Activated naive CD8-positive, alpha-beta T cell treated with anti-CD3 and anti-CD28 coated beads, Interleukin-2, amount 10 ng/mL, durations not matched to agents 7 days and 5 days (primary cell): Measurements from ENCODE around the gene ARHGAP6. TPM values are rescaled to one million over a fixed set of nuclear protein-coding genes. Genes with fewer than 3 reads are reported as not detected.

Experiments used
- ATAC-seq: fragments of 150-1000 bp; cut with Tn5 transposase; one replicate; pipeline ENCODE4 v1.10.0; 2021; ENCODE audit warnings: low read depth, moderate library complexity
- POLR2A ChIA-PET: fragments of 350-600 bp; sonication (Branson Sonifier 250); formaldehyde crosslinking; loops from one replicate; lab custom pipeline; 2021; ENCODE audit warnings: antibody characterized with exemption; lab: Charles Lee
- DNase-seq: peaks from one replicate; pipeline ENCODE4 v3.0.0; 2021
- H3K27ac Mint-ChIP-seq: one replicate; pipeline ENCODE4 v1.8.0; 2022; ENCODE audit warnings: mild to moderate bottlenecking, mixed read lengths
- H3K27me3 Mint-ChIP-seq: one replicate; pipeline ENCODE4 v1.8.0; 2022; ENCODE audit warnings: mild to moderate bottlenecking, moderate library complexity, mixed read lengths
- H3K36me3 Mint-ChIP-seq: one replicate; pipeline ENCODE4 v1.8.0; 2021; ENCODE audit warnings: mild to moderate bottlenecking, mixed read lengths
- H3K4me1 Mint-ChIP-seq: one replicate; pipeline ENCODE4 v1.8.0; 2021; ENCODE audit warnings: mixed read lengths
- H3K4me3 Mint-ChIP-seq: one replicate; pipeline ENCODE4 v1.8.0; 2022; ENCODE audit warnings: mild to moderate bottlenecking, moderate library complexity, mixed read lengths
- H3K9me3 Mint-ChIP-seq: one replicate; pipeline ENCODE4 v1.8.0; 2021; ENCODE audit warnings: mixed read lengths
- total RNA-seq, 2 experiments: library from RNA; stranded (reverse); gene quantifications; one replicate each; pipeline ENCODE4 v1.2.3, GENCODE V29; 2021

The ARHGAP6 gene
- total RNA-seq, 2 experiments from 2014 or later = not detected

DNA sequence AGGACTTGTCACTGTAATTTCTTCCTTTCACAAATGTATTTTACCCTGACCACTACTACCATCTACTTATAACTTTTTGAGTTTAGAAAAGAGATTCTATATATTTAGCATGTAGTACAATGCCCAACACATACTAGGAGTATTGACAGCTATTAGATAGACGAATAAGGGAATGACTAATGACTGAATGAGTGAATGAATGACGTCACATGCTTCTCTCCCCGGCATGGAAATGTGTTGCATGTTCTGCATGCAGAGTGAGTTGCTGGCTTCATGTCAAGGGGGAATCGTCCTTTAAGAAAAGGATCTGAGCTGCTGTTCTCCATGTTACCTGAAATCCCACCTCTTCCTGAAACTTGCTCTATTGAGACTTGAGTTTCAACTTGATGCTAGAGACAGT is 459.9 kb downstream of the ARHGAP6 start:
- Mint-ChIP-seq H3K27ac (no peak overlapping the region), H3K4me3 (no peak overlapping the region), H3K36me3 (no peaks in the 10 kb centered on the region), H3K27me3 (no peaks in the 10 kb centered on the region), H3K9me3 (no peaks in the 10 kb centered on the region), H3K4me1 (no peaks in the 10 kb centered on the region)
- POLR2A ChIA-PET = no interaction called here
- ATAC-seq = no peak
- no peak for DNase-seq

DNA sequence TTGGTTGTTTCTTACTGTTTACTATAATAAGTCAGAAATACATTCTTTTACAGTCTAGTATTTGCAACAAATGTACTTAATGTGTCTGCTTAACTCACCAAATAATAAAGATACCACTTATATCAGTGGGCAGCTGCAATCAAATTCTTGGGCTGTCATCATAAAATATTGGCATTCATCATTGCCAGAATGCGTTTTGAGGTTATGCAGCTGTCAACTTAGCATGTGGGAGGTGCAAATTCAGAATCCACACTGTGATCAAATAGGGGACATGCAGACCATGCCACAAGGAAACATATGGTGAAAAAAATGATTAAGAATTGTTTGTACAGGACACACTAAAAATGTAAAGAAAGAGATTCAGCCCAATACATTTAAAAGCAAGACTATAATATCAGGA is 468.0 kb downstream of the ARHGAP6 start:
- ATAC-seq (no peak), DNase-seq (no peak)
- Mint-ChIP-seq H3K27me3 (no peaks in the 10 kb centered on the region), H3K4me3 (no peak overlapping the region), H3K27ac (no peak overlapping the region), H3K36me3 (no peaks in the 10 kb centered on the region), H3K9me3 (no peaks in the 10 kb centered on the region), H3K4me1 (no peaks in the 10 kb centered on the region)
- POLR2A ChIA-PET = no interaction called here

DNA sequence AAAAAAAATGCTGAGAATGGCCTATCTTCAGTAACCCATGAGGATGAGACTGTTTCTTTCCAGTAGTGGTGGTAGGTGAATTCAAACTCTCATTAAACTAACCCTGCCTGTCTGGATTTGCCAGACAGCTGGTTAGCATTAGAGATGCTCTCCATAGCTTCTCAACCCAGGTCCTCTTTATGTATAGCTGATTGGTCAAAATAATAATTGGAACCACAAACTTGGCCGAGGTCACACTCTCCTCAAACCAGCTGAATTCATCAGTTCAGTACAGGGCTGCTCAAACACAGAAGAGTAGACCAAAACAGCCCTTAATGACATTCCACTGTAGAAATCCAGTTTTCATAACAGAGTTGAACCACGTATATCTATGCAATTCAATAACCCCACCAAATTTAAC is 469.2 kb downstream of the ARHGAP6 start:
- no peaks in the 10 kb centered on the region for H3K9me3 Mint-ChIP-seq
- DNase-seq (no peak), ATAC-seq (no peak)
- no peaks in the 10 kb centered on the region for H3K36me3 Mint-ChIP-seq
- H3K27me3 Mint-ChIP-seq = no peaks in the 10 kb centered on the region
- no peak overlapping the region for H3K4me3 Mint-ChIP-seq
- H3K27ac Mint-ChIP-seq = no peak overlapping the region
- H3K4me1 Mint-ChIP-seq = no peaks in the 10 kb centered on the region
- POLR2A ChIA-PET = no interaction called here

DNA sequence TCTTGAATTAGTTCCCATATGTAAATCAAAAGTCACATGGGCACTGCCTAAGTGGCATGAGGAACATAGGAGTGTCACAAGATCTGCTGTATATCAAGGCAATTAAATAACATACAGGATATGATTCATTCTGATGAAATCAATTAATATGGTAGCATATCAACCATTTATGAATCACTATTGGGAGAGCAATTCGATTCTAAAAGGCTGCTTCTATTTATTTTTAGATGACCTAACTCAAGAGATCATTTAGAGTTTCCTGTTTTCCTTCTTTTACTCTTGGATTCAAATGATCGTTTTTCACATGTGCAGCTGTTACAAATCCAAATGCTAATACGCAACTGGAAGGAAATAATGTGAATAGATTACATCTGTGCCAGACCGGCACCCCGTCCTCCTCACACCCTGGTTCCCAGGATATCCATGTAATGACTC is 472.7 kb downstream of the ARHGAP6 start:
- no peak for ATAC-seq
- DNase-seq = no peak
- no peak overlapping the region for H3K4me3 Mint-ChIP-seq
- H3K4me1 Mint-ChIP-seq = no peaks in the 10 kb centered on the region
- no peaks in the 10 kb centered on the region for H3K36me3 Mint-ChIP-seq
- H3K27me3 Mint-ChIP-seq = no peaks in the 10 kb centered on the region
- H3K27ac Mint-ChIP-seq = no peak overlapping the region
- H3K9me3 Mint-ChIP-seq = no peaks in the 10 kb centered on the region
- POLR2A ChIA-PET = no interaction called here

DNA sequence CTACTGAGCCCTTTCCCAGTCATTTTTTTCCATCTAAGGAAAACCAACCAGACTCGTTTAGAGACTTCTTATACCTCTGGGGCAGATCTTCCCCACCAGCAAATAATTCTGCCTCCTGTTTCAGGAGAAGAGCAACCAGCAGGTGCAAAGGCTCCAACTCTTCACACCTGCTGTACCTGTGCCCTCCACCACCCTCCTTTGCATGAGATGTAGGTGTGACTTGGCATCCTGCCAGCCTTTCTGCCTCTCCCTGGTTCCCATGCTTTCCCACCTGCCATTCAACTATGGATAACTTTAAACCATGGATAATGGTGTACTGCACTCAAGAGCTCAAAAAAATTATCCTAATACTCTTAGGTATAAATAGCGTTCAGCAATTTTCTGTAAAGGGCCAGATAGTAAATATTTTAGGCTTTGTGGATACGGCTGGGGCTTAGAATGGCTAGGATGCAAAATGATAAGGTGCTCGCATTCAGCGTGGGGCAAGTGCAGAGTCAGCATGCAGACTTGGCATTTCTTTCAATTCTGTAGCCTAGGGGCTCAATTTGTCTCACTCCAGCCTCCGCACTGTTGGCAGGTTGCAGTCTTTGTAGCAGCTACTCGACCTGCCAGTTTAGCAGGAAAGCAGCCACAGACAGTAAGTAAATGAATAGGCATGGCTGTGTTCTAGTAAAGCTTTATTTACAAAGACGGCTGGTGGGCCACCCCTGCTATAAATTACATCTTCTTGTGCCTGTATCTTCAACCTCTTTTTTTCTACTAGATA is 474.8 kb downstream of the ARHGAP6 start:
- H3K4me1 Mint-ChIP-seq = no peaks in the 10 kb centered on the region
- DNase-seq (no peak), ATAC-seq (no peak)
- no peaks in the 10 kb centered on the region for H3K27me3 Mint-ChIP-seq
- no peak overlapping the region for H3K4me3 Mint-ChIP-seq
- no peak overlapping the region for H3K27ac Mint-ChIP-seq
- no peaks in the 10 kb centered on the region for H3K9me3 Mint-ChIP-seq
- H3K36me3 Mint-ChIP-seq = no peaks in the 10 kb centered on the region
- POLR2A ChIA-PET = no interaction called here

DNA sequence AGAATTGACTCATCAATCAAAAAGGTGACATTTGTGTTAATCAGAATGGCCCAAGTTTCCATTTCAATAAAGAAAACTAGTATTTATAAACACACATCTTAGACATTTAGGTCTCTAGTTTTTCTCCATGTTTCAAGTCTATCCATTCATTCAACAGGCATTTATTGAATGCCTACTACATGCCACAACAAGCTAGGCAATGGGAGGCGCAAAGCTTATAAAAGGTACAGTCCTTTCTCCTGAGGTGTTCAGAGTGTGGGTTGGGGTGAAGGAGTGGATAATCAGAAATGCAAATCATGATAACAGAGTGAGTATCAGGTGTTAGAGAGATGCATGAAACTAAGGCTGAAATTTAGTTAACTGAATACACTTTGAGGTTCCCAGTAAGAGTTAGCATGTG is 476.6 kb downstream of the ARHGAP6 start:
- ATAC-seq (no peak), DNase-seq (no peak)
- Mint-ChIP-seq H3K9me3 (no peaks in the 10 kb centered on the region), H3K27me3 (no peaks in the 10 kb centered on the region), H3K36me3 (no peaks in the 10 kb centered on the region), H3K4me1 (no peaks in the 10 kb centered on the region), H3K27ac (no peak overlapping the region), H3K4me3 (no peak overlapping the region)
- POLR2A ChIA-PET = no interaction called here

DNA sequence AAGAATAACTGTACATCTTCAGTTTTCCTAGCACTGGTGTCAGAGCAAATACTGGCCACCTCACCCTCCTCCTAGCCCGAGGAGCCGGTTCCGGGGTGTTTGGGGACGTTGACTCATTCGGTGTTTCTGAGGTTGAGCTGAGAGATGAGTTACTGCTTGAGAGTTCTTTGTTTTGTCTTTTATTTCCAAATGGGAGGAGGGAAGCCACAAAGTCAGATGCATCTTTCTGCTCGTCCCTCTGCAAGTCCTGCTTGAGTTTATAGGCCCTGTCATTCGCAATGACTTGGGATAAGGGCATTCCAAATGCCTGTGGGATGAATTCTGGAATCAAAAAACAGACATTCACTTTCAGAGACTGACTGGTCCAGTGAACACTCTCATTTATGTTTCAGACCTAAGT is 477.1 kb downstream of the ARHGAP6 start:
- ATAC-seq = no peak
- DNase-seq = no peak
- Mint-ChIP-seq H3K27me3 (no peaks in the 10 kb centered on the region), H3K27ac (no peak overlapping the region), H3K9me3 (no peaks in the 10 kb centered on the region), H3K4me3 (no peak overlapping the region), H3K4me1 (no peaks in the 10 kb centered on the region), H3K36me3 (no peaks in the 10 kb centered on the region)
- POLR2A ChIA-PET = no interaction called here

DNA sequence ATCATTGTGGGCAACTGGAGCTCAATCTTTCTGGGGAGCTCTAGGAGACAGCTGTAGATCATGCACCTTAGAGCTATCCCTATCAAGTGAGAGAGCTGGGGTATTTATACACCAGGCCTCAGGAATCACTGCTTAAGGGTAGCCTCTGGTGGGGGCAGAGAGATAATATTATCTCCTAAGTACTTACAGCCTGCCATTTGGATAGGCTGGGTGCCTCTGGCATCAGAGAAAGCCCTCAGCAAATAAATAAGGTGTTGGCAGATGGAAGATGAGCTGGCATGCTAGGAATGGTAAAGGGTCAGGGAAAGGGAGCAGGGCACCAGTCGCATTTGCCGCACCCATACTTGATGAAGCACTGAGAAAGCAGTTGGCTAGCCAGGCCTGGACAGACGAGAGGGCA is 478.7 kb downstream of the ARHGAP6 start:
- H3K4me3 Mint-ChIP-seq = no peak overlapping the region
- H3K9me3 Mint-ChIP-seq = no peaks in the 10 kb centered on the region
- H3K4me1 Mint-ChIP-seq = no peaks in the 10 kb centered on the region
- DNase-seq (no peak), ATAC-seq (no peak)
- H3K27me3 Mint-ChIP-seq = no peaks in the 10 kb centered on the region
- POLR2A ChIA-PET = no interaction called here
- no peak overlapping the region for H3K27ac Mint-ChIP-seq
- no peaks in the 10 kb centered on the region for H3K36me3 Mint-ChIP-seq

DNA sequence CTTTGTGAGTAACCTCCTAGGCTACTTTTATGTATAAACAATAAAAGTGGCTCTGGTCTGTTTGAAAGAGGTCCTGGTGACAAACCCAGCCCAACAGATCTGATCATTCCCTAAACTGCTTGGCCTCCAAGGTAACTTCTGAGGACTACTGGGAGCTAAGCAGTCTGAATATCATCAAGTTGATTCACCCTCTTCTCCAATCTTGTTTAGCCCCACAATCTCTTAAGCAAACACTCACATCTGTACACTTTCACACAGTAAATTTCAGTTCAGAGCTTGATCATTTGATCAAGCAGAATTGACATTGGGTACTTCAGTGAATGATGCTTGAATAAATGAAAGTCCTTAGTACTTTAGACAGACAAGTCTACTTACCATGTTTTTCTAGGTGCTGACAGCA is 479.9 kb downstream of the ARHGAP6 start:
- no peaks in the 10 kb centered on the region for H3K36me3 Mint-ChIP-seq
- H3K4me1 Mint-ChIP-seq = no peaks in the 10 kb centered on the region
- H3K27me3 Mint-ChIP-seq = no peaks in the 10 kb centered on the region
- POLR2A ChIA-PET = no interaction called here
- no peaks in the 10 kb centered on the region for H3K9me3 Mint-ChIP-seq
- H3K27ac Mint-ChIP-seq = no peak overlapping the region
- no peak for DNase-seq
- ATAC-seq = no peak
- no peak overlapping the region for H3K4me3 Mint-ChIP-seq

DNA sequence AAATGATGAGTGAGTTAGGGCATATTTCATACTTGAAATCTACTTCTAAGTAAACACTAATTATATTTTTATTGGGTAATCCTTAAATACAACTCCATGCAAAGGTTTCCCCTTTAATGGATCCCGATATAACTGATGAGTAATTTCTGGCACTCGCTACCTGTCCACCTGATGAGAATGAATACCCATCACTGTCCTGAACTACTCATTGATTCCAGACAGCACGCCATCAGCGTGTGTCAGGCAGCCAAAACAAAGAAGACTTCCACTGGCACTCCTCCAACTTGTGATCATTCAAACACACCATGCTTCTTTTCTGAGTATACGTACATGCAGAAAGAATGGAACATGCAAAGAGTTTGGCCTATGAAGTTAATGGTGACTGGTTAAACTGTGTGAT is 485.1 kb downstream of the ARHGAP6 start:
- H3K27me3 Mint-ChIP-seq = no peaks in the 10 kb centered on the region
- POLR2A ChIA-PET = no interaction called here
- no peaks in the 10 kb centered on the region for H3K9me3 Mint-ChIP-seq
- no peak overlapping the region for H3K4me3 Mint-ChIP-seq
- H3K27ac Mint-ChIP-seq = no peak overlapping the region
- ATAC-seq (no peak), DNase-seq (no peak)
- H3K36me3 Mint-ChIP-seq = no peaks in the 10 kb centered on the region
- no peaks in the 10 kb centered on the region for H3K4me1 Mint-ChIP-seq

DNA sequence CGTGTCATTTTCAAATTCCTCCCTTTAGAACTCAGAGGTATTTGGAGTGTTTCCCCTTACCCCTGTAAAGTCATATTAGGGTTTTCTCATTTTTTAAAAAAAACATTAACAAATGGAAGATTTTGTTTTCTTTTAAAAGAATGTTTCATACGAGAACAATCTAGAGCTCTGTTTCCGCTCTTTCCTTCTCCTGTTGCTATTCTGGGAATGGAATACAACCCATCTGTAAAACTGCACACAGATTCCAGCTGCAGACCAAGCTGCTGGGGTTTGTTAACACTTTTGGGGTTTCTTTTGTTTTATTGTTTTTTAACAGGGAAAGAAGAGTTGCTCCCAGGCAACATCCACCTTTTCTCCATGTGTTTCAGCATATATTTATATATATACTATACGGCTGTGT is 493.3 kb downstream of the ARHGAP6 start:
- POLR2A ChIA-PET = no interaction called here
- Mint-ChIP-seq H3K9me3 (no peaks in the 10 kb centered on the region), H3K27ac (no peak overlapping the region), H3K4me1 (no peaks in the 10 kb centered on the region), H3K27me3 (peaks cover 3% of the 10 kb centered on the region), H3K36me3 (no peaks in the 10 kb centered on the region), H3K4me3 (no peak overlapping the region)
- DNase-seq (no peak), ATAC-seq (no peak)

DNA sequence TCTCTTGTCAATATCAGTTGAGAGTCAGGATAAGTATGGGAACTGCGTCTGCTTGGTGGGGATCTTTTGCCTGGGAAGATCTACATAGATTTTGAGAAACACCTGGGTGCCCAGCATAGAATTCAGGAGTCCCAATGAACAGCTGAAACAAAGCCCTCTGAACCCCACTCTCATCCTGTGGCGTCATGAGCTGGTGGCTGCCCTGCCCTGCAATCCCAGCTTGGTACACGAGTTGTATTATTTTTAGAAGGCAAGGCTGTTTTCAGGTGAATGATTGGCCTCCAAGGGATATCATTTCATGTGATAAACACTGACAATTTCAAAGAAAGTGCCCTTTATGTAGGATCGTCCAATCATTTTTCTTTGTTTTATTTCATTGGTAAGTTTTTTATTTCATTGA is 493.8 kb downstream of the ARHGAP6 start:
- H3K27me3 Mint-ChIP-seq = peaks cover 3% of the 10 kb centered on the region
- no peak for ATAC-seq

DNA sequence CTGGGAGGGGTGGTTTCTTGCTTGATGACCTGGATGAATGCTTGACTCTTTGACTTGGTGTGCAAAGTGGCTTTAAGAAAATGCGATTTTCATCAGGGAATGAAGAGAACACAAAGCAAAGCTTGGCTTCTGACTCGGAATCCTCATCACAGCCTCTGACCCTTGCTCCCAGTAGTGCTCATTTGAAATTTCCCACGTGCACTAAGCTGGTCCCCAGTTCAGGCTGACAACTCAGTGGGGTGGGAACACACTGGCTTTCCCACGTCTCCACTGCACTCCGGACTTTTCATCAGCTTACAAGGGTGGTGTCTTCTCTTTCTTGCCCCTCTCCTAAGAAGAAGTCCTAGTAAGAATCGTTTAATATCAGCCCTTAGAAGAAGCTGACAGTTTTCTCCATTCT is 501.3 kb downstream of the ARHGAP6 start:
- no peak for DNase-seq
- H3K27me3 Mint-ChIP-seq = no peaks in the 10 kb centered on the region
- no peaks in the 10 kb centered on the region for H3K4me1 Mint-ChIP-seq
- no peak for ATAC-seq
- H3K27ac Mint-ChIP-seq = no peak overlapping the region
- POLR2A ChIA-PET = no interaction called here
- no peaks in the 10 kb centered on the region for H3K36me3 Mint-ChIP-seq
- H3K9me3 Mint-ChIP-seq = no peaks in the 10 kb centered on the region
- H3K4me3 Mint-ChIP-seq = no peak overlapping the region

More for the DNA sequence above, 493.8 kb downstream of the ARHGAP6 start:
- Mint-ChIP-seq H3K4me1 (no peaks in the 10 kb centered on the region), H3K36me3 (no peaks in the 10 kb centered on the region), H3K27ac (no peak overlapping the region), H3K4me3 (no peak overlapping the region), H3K9me3 (no peaks in the 10 kb centered on the region)
- POLR2A ChIA-PET = no interaction called here
- DNase-seq = no peak

DNA sequence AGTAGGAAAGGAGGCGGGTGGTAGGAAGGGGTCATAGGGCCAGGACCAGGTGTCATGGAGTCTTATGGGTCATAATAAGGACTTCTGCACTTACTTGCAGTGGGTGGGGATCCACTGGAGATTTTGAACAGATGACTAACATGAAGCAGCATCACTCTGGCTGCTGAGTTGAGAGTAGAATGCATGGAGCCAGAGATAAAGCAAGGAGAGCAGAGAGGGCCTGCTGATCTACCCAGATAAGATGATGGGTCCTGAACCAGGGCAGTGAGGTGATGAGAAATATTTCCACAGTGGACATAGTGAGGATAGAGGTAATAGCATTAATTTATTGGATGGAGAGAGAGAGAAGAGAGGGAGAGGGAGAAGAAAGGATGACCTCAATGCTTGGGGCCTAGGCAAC is 506.6 kb downstream of the ARHGAP6 start:
- ATAC-seq = no peak
- Mint-ChIP-seq H3K4me3 (no peak overlapping the region), H3K27ac (no peak overlapping the region), H3K4me1 (no peaks in the 10 kb centered on the region), H3K27me3 (no peaks in the 10 kb centered on the region), H3K36me3 (no peaks in the 10 kb centered on the region), H3K9me3 (no peaks in the 10 kb centered on the region)
- POLR2A ChIA-PET = no interaction called here
- no peak for DNase-seq
